ENCODE data around the gene FARP1.

FARP1 gene

DNA sequence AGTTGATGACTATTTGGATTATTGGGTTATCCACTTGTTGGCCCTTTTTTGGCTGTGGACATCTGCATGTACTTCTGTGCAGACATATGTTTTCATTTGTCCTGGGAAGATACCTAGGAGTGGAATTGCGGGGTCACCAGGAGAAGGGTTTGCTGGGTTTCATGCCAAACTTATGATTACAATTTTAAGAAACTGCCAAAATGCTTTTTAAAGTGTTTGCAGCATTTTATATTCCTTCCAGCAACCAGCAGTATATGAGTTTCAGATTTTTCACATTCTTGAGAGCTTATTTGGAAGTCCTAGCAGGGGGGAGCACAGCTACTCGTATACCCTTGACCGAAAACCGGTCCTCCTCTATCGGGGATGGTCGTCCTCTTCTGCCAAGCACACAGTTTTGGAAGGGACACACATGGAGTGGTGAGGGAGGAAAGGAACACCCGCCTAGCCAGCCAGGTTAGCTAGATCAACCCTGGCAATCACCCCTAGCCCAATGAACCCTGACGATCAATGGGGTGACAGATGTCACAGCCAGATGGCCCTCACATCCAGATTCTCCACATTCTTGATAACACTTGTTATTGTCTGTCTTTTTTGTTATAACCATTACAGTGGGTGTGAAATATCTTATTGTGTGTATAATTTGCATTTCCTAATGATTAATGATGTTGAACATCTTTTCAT is 60.9 kb downstream of the FARP1 start:
- no peak for DNase-seq (ENCODE audit: low read depth)

GRCh38 chr13:98204546-98204945 is 61.7 kb downstream of the FARP1 start:
- no peak for DNase-seq (ENCODE audit: low read depth)

- no peak for DNase-seq (ENCODE audit: low read depth)
Observed at GRCh38 chr13:98206946-98207345, 64.1 kb downstream of the FARP1 start.

- no peak for DNase-seq (ENCODE audit: low read depth)
Observed at GRCh38 chr13:98207416-98207815, 64.5 kb downstream of the FARP1 start.

DNA sequence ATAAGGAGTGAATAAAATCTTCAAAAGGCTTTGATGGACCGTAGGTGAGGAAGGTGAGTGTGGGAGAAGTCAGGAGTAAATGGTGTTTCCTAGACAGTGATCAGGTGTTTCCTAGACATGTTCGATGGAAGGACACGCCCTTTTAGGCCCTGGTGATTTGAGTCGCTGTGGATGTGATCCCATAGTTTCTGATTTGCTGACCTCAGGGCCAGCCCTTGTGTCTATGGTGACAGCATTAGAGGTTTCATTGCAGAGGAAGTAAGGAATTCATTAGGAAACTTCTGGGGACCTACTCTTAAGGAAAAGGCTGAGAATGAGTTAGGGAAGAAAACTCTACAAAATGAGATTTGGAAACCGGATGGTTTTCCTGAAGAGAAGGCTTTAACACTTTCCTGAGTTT is 65.7 kb downstream of the FARP1 start:
- no peak for DNase-seq (ENCODE audit: low read depth)

DNA sequence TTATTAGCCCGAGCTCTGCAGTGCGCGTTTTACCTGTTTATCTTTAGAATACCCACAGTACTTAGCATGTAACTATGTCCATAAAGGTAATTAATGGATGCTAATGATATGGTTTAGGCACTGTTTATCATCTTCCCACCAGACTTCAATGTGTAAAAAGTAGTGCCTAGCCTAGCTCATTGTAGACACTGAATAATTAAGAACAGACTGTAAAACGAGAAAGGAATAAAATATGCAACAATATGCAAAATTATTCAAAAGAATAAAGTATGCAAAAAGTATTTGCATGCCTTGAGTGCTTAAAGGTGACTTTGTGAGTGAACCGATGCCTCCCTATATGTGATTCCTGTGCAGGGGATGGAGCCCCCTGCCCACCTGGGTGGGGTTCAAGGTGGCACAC is 69.9 kb downstream of the FARP1 start:
- no peak for DNase-seq (ENCODE audit: low read depth)

DNA sequence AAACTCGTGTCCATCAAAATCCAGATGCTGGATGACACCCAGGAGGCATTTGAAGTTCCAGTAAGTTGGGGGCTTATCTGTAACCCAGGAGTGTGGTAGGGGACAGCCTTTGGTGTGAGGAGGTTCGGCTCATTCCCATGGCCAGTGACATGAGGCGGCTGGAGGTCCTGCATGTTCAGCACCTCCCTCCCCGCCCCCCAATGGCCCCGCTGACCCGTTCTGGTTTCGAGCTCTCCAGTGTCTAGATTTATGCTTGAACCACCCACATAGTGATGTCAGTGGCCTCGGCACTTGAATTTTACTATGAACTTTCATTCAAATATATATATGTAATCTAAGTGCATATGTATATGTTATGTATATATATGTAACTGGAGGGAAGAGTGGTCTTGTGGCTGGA is 70.5 kb downstream of the FARP1 start:
- no peak for DNase-seq (ENCODE audit: low read depth)

GRCh38 chr13:98214008-98214643 is 71.2 kb downstream of the FARP1 start:
- DNase-seq (ENCODE audit: low read depth): no peak

GRCh38 chr13:98214707-98215106 is 71.8 kb downstream of the FARP1 start:
- DNase-seq (ENCODE audit: low read depth): no peak

DNA sequence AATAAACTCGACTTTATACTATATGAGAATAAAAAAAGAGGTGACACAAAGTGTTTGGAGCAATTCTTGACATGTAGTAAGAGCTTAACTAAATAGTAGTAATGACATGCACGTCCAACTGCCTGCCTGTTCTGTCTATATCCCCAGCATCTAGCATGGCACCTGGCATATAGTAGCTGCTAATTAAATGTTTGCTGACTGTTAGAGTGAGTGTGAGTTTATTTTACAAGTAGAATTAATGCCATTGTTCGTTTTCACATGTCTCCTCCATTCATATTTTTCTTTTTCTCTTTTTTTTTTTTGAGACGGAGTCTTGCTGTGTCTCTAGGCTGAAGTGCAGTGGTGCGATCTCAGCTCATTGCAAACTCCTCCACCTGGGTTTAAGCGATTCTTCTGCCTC is 72.6 kb downstream of the FARP1 start:
- DNase-seq (ENCODE audit: low read depth): no peak

- no peak for DNase-seq (ENCODE audit: low read depth)
Observed at GRCh38 chr13:98216135-98216565, 73.3 kb downstream of the FARP1 start.

DNA sequence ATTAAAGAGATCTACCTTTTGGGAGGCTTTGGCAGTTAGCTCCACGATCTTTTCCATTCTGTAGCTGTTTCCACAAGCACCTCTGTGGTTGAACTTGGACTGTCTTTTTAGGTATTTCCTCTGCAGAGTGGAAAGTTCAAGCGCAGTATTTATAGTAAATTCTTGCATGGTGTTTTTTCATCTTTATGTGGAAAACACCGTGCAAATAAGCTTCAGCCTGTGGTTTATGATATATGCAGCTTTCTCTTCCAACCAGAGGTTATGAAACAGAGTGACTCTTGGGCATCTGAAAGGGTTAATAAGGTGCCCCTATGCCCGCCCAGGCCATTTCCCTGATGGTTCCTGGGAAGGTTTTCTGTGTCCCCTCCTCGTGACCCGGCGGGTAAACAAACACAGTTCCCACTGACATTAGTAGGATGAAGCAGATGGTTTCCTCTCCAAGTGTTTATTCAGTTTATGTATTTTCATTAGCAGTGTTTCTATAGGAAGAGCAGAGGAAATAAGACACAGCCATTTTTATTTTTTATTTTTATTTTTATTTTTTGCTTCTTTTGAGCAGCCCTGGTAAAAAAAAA is 73.9 kb downstream of the FARP1 start:
- DNase-seq (ENCODE audit: low read depth): no peak

DNA sequence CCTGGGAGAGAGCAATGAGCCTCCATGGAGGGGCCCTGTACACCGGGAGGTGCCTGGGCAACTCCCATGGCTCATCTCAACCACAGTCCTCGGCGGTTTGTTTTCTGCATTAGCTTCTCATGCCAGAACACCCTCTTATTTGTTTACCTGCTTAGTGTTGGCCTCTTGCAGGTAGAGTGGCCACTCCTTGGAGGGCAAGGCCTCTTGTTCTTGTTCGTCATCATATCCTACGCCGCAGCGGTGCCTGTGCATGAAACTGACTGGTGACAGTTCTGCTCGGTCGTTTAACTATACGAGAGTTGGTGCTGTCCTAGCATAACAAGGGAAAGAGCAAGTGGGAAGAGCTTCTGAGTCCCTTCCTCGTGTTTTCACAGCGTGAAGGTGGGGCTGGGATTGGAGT is 74.7 kb downstream of the FARP1 start:
- no peak for DNase-seq (ENCODE audit: low read depth)

GRCh38 chr13:98219685-98220084 is 76.8 kb downstream of the FARP1 start:
- no peak for DNase-seq (ENCODE audit: low read depth)

GRCh38 chr13:98220271-98220791 is 77.4 kb downstream of the FARP1 start:
- no peak for DNase-seq (ENCODE audit: low read depth)

GRCh38 chr13:98221234-98221633 is 78.3 kb downstream of the FARP1 start:
- no peak for DNase-seq (ENCODE audit: low read depth)

DNA sequence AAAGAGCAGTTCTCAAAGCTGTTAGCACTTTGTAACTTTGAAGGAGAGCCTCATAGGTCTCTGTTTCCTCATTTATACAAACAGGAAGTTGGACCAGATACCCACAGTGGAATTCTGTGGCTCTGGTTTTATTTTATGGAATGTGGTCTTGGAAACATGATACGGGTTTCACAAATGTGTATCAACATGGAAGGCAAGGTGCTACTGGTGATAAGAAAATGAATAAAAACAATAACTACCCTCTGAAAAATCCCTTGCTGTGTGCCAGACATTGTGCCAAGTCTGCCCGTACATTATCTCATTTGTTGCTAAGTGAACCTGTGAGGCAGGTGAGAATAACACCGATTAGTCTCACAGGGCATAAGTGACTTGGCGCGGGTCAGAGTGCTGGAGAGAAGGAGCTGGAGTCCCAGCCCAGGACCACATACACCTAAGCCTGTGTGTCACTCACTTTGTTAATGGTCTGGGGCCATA is 79.2 kb downstream of the FARP1 start:
- DNase-seq (ENCODE audit: low read depth): no peak

DNA sequence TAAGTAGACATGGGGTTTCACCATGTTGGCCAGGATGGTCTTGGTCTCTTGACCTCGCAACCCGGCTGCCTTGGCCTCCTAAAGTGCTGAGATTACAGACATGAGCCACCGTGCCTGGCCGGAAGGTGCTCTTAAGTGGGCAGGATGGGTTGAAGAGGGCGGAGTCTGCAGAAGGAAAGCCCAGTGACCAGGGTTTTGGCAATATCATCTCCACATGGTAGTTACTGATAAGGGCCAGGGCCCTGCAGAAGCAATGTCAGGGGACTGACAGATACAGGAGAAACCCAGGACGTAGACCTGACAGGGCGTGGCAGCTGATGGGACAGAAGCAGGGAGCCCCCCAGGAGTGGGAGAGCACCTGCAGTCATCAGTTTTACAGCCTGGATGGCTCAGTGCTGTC is 79.9 kb downstream of the FARP1 start:
- DNase-seq (ENCODE audit: low read depth): no peak

DNA sequence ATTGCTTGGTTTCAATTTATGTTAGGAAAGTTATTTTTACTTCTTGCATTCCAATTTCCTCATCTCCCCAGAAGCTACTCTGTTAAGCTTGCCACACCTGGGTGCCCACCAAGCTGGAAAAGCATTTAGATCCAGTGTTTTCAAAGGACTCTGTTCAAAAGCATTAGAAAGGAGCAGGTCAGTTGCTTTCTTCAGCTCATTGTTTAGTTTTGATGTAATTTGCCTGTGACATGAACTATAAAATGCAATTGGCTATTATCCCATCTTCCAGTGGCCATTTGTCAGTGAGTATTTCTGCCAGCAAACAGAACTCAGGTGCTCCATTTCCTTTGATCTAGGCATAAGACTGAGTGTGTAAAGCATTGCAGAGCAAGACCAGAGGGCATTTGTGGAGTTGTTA is 80.8 kb downstream of the FARP1 start:
- no peak for DNase-seq (ENCODE audit: low read depth)

- DNase-seq (ENCODE audit: low read depth): no peak
Observed at GRCh38 chr13:98224557-98224956, 81.7 kb downstream of the FARP1 start.

GRCh38 chr13:98225036-98225940 is 82.4 kb downstream of the FARP1 start:
- no peak for DNase-seq (ENCODE audit: low read depth)

- no peak for DNase-seq (ENCODE audit: low read depth)
Observed at GRCh38 chr13:98226496-98226895, 83.6 kb downstream of the FARP1 start.
